ENCODE measurements around the gene KRT34.

The KRT34 gene

DNA sequence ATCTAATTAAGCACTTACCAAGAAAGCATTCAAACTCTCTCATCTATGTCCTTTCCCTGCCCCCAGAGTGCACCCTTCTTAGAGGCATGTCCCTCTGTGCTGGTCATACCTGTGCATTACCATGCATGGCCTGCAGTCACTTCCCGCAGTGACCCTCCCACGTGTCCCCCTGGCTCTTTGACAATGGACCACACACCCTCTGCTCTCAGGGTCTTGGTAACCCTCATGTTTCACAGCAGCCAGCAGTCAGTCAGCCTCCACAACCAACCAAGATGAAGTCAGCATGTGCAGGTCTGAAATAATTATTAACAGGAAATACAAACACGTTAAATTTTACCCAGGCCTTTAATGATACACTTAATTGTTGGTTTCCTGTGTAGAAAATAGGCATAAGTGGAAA, 41.6 kb downstream of the KRT34 start:
- no peaks in the 10 kb centered on the region for H3K36me3 ChIP-seq (ENCODE audit: insufficient read depth, low read length)

DNA sequence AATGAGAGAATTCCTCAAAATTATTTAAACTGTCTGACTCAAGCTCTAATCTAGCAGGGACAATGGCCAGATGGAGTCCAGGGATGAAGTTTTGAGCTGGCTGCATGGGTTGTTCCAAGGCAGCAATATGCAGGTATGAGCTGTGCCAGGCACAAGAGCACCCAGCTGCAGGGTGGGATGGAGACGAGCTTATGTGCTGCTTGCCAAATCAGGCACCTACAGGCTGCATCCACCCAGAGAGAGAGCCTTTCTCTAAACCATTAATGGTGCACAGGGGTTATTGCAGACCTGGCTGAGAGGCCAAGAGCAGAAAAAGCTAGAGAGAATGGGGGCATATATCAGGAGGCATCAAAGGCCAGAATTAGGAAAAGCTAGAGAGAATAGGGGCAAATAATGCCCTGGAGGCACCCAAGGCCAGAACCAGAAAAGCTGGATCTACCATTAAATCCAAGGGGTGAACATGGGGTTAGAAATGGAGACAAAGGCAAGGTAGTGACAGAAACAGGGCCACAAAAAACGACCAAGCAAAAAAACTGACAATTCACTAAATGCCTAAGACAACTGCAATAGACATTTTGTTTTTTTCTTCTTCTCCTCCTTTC, 42.4 kb downstream of the KRT34 start:
- Histone ChIP-seq H3K36me3 (ENCODE audit: insufficient read depth, low read length) (no peaks in the 10 kb centered on the region), H3K4me3 (ENCODE audit: low read depth in 1 of 2, low read length in 2 of 2) (no peak overlapping the region), H3K9ac (ENCODE audit: low read length) (no peak overlapping the region), H3K27me3 (ENCODE audit: control insufficient read depth in 1 of 2, insufficient read depth in 2 of 2, low read length in 2 of 2) (no peaks in the 10 kb centered on the region), H3K27ac (ENCODE audit: low read depth, low read length) (no peak overlapping the region), H3K9me3 (ENCODE audit: low read length) (no peaks in the 10 kb centered on the region), H3K4me1 (ENCODE audit: insufficient read depth, low read length) (no peaks in the 10 kb centered on the region)

More for the DNA sequence above, 41.6 kb downstream of the KRT34 start:
- Histone ChIP-seq H3K9me3 (ENCODE audit: low read length) (no peaks in the 10 kb centered on the region), H3K9ac (ENCODE audit: low read length) (no peak overlapping the region), H3K27ac (ENCODE audit: low read depth, low read length) (no peak overlapping the region), H3K4me3 (ENCODE audit: low read depth in 1 of 2, low read length in 2 of 2) (no peak overlapping the region), H3K27me3 (ENCODE audit: control insufficient read depth in 1 of 2, insufficient read depth in 2 of 2, low read length in 2 of 2) (no peaks in the 10 kb centered on the region), H3K4me1 (ENCODE audit: insufficient read depth, low read length) (no peaks in the 10 kb centered on the region)

DNA sequence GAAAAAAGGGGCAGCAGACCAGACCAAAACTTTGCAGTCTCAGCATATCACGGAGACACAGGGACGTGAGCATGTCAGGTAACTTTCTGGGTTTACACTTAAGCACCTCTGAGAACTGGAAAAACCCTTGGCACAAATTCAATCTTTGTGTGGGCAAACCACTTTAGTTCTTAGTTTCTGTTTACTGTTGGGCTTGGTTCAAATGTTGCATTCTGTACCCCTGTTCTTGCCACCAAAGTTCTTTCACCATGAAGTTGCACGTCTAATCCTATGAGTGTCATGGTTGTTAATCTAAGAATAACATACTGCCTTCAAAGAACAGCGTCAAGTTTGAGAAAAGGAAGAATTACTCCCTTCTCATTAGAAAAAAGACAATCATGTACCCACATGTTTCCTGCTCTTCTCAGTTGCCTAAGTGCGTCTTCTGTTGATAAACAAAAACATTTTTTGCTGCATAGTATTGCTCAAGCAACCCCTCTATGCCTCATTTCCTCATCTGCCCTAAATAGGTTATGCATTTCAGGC, 43.1 kb downstream of the KRT34 start:
- no peaks in the 10 kb centered on the region for H3K27me3 ChIP-seq (ENCODE audit: control insufficient read depth in 1 of 2, insufficient read depth in 2 of 2, low read length in 2 of 2)
- H3K4me3 ChIP-seq (ENCODE audit: low read depth in 1 of 2, low read length in 2 of 2), result no peak overlapping the region
- no peaks in the 10 kb centered on the region for H3K36me3 ChIP-seq (ENCODE audit: insufficient read depth, low read length)
- H3K4me1 ChIP-seq (ENCODE audit: insufficient read depth, low read length), result no peaks in the 10 kb centered on the region
- H3K9ac ChIP-seq (ENCODE audit: low read length), result no peak overlapping the region
- no peaks in the 10 kb centered on the region for H3K9me3 ChIP-seq (ENCODE audit: low read length)
- no peak overlapping the region for H3K27ac ChIP-seq (ENCODE audit: low read depth, low read length)

DNA sequence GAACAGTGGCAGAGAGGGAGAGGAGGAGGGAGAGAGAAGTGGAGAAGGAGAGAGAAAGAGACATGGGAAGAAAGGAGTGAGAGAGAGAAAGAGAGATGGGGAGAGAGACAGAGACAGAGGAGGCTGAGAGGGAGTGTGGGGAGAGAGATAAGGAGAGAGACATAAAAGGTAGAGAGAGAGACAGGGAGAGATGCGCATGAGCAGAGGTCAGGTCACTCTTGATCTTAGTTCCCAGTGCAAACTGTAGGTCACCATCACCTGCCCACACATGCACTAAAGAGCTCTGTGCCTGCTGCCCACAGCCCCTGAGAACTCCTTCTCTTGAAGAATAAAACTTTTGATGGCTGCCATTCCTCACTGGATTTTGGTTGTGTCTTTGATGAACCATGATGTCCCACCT, 46.4 kb downstream of the KRT34 start:
- Histone ChIP-seq H3K4me1 (ENCODE audit: insufficient read depth, low read length) (no peaks in the 10 kb centered on the region), H3K36me3 (ENCODE audit: insufficient read depth, low read length) (no peaks in the 10 kb centered on the region)

DNA sequence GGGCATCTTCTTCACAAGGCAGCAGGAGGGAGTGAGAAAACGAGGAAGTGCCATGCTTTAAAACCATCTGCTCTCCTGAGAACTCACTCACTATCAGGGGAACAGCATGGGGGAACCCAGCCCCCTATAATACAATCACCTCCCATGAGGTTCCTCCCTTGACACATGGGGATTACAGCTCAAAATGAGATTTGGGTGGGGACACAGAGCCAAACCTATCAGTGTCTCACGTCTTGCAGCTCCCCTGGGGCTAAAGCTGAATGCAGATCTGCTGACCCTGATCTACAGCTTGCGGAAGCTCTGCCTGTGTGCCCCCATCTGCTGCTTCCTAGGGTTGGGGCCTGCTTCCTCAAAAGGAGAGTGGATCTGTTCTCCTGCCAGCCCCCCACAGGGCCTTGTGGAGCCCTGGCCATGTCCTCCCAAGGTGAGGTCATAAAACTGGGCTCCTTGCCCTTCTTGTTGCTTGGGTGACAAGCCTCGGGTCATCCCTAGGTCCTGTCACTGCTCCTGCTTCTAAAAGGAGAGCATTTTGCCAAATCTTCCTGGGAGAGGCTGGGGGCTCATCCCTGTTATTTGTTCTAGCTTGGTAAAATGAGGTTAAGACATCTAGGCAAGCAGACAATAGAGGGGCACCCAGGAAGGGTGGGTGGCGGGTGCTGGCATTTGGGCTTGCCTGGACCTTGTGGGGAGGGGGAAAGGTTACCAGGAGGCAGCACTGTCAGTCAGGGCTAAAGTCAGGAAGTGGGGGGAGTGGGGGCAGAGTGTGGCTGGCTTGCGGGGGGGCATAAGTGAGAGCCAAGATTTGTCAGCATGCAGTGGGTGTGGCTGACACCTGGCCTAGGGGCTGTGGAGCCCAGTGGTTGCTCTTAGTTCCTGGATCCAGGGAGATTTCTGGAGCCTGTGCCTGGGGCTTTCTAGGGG, 47.5 kb downstream of the KRT34 start:
- no peak overlapping the region for H3K27ac ChIP-seq (ENCODE audit: low read depth, low read length)
- H3K36me3 ChIP-seq (ENCODE audit: insufficient read depth, low read length), result no peaks in the 10 kb centered on the region
- no peaks in the 10 kb centered on the region for H3K27me3 ChIP-seq (ENCODE audit: control insufficient read depth in 1 of 2, insufficient read depth in 2 of 2, low read length in 2 of 2)
- H3K9me3 ChIP-seq (ENCODE audit: low read length), result no peaks in the 10 kb centered on the region
- no peaks in the 10 kb centered on the region for H3K4me1 ChIP-seq (ENCODE audit: insufficient read depth, low read length)
- no peak overlapping the region for H3K9ac ChIP-seq (ENCODE audit: low read length)
- no peak overlapping the region for H3K4me3 ChIP-seq (ENCODE audit: low read depth in 1 of 2, low read length in 2 of 2)

More for the DNA sequence above, 46.4 kb downstream of the KRT34 start:
- no peaks in the 10 kb centered on the region for H3K27me3 ChIP-seq (ENCODE audit: control insufficient read depth in 1 of 2, insufficient read depth in 2 of 2, low read length in 2 of 2)
- no peaks in the 10 kb centered on the region for H3K9me3 ChIP-seq (ENCODE audit: low read length)
- H3K27ac ChIP-seq (ENCODE audit: low read depth, low read length), result no peak overlapping the region
- no peak overlapping the region for H3K9ac ChIP-seq (ENCODE audit: low read length)
- H3K4me3 ChIP-seq (ENCODE audit: low read depth in 1 of 2, low read length in 2 of 2), result no peak overlapping the region

DNA sequence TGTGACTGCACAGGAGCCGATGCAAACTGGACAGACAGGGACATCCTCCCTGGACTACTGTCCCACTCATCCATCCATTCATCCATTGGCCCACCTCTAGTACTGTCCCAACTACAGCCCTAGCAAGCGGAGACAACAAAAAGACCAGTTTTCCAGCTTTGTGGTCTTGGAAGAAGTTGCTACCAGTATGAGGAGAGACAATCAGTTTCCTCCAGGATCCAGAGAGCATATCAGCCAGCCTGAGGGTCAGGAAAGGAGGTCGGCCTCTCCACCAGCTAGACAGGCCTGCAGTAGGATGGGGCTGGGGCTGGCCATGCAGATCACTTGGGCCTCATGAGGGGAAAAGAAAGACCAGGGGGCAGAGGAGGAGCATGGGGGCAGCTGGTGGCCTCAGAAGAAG, 48.3 kb downstream of the KRT34 start:
- H3K27me3 ChIP-seq (ENCODE audit: control insufficient read depth in 1 of 2, insufficient read depth in 2 of 2, low read length in 2 of 2), result no peaks in the 10 kb centered on the region
- no peak overlapping the region for H3K27ac ChIP-seq (ENCODE audit: low read depth, low read length)
- H3K4me1 ChIP-seq (ENCODE audit: insufficient read depth, low read length), result no peaks in the 10 kb centered on the region
- no peaks in the 10 kb centered on the region for H3K36me3 ChIP-seq (ENCODE audit: insufficient read depth, low read length)
- no peak overlapping the region for H3K4me3 ChIP-seq (ENCODE audit: low read depth in 1 of 2, low read length in 2 of 2)
- H3K9ac ChIP-seq (ENCODE audit: low read length), result no peak overlapping the region
- no peaks in the 10 kb centered on the region for H3K9me3 ChIP-seq (ENCODE audit: low read length)

DNA sequence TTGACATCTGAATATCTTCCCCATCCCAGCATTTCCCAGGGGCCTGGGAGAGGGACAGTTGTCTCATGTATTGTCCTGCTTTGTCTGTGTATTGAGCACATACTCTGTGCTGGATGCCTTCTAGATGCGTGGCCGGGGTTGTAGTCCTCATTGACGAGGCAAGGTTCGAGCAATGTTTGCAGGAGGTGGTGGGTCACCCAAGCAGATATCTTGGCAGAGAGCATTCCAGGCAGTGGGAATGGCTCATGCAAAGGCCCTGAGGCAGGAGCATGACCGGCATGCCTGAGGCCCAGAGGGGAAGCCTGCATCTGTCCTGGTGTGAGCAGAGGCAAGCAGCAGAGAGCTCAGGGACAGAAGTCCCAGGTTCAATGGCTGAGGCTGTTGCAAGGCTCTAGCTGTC, 49.0 kb downstream of the KRT34 start:
- Histone ChIP-seq H3K9ac (ENCODE audit: low read length) (no peak overlapping the region), H3K36me3 (ENCODE audit: insufficient read depth, low read length) (no peaks in the 10 kb centered on the region), H3K4me1 (ENCODE audit: insufficient read depth, low read length) (no peaks in the 10 kb centered on the region), H3K27me3 (ENCODE audit: control insufficient read depth in 1 of 2, insufficient read depth in 2 of 2, low read length in 2 of 2) (no peaks in the 10 kb centered on the region), H3K9me3 (ENCODE audit: low read length) (no peaks in the 10 kb centered on the region), H3K27ac (ENCODE audit: low read depth, low read length) (no peak overlapping the region), H3K4me3 (ENCODE audit: low read depth in 1 of 2, low read length in 2 of 2) (no peak overlapping the region)

DNA sequence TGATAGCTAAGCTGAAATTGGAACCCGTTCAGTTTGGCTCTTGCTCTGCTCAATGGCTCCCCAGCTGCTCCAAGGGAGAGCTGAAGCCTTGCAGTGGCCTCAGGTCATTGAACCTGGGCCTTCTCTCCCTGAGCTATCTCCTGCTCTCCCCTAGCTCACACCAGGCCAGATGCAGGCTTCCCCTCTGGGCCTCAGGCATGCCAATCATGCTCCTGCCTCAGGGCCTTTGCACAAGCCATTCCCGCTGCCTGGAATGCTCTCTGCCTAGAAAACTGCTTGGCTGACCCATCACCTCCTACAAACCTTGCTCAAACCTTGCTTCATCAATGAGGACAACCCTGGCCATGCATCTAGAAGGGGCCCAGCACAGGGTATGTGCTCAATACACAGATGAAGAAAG, 49.9 kb downstream of the KRT34 start:
- no peak overlapping the region for H3K9ac ChIP-seq (ENCODE audit: low read length)

DNA sequence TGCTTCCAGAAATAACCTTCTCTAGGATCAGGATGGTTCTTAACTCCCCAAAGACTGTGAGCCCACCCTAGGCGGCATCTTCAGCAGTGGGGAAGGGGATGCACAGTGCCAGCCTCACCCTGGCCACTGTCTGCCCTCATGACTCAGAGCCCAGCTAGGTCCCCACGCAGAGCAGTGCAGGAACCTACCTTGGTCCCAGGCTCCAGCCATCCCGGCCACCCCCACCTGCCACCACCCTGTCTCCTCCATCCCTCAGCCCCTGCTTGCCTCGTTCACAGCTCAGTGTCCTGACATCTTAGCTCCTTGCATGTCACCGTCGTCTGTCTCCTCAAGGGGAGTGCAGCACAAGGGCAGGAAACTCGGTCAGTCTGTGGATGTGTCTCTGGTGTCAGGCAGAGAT, 50.5 kb downstream of the KRT34 start:
- no peaks in the 10 kb centered on the region for H3K36me3 ChIP-seq (ENCODE audit: insufficient read depth, low read length)
- no peaks in the 10 kb centered on the region for H3K9me3 ChIP-seq (ENCODE audit: low read length)
- H3K4me3 ChIP-seq (ENCODE audit: low read depth in 1 of 2, low read length in 2 of 2), result no peak overlapping the region

More for the DNA sequence above, 49.9 kb downstream of the KRT34 start:
- H3K27me3 ChIP-seq (ENCODE audit: control insufficient read depth in 1 of 2, insufficient read depth in 2 of 2, low read length in 2 of 2), result no peaks in the 10 kb centered on the region
- H3K4me3 ChIP-seq (ENCODE audit: low read depth in 1 of 2, low read length in 2 of 2), result no peak overlapping the region
- no peak overlapping the region for H3K27ac ChIP-seq (ENCODE audit: low read depth, low read length)
- H3K4me1 ChIP-seq (ENCODE audit: insufficient read depth, low read length), result no peaks in the 10 kb centered on the region
- no peaks in the 10 kb centered on the region for H3K36me3 ChIP-seq (ENCODE audit: insufficient read depth, low read length)
- no peaks in the 10 kb centered on the region for H3K9me3 ChIP-seq (ENCODE audit: low read length)

DNA sequence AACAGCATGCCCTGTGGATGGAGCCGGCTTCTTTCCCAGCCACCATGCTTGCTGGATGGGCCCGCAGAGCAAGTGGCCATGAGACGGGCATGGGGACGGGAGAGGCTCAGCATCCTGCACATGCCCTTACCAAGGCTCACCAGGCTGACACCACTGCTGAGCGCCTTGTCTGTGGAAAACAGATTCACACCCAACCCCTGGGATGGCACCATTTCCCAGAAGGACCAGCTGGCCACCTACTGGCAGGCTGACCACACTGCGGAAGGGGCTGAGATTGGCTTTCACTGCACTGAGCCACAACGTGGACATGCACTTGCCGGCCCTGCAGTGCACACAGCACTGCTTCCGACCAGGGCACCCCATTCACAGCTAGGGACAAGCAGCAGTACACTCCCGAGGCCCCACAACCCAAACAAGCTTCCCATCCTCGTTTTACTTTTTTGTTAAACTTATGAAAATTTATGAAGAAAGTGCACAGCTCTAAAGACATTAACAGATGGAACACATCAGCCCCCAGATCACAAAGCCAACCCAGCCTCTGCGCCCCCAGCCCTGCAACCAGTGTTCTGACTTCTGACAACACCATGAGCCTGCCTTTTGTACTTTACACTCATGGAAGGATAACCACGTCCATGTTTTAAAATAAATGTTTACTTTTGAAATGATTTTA, 52.7 kb downstream of the KRT34 start:
- no peak overlapping the region for H3K4me3 ChIP-seq (ENCODE audit: low read depth in 1 of 2, low read length in 2 of 2)
- no peaks in the 10 kb centered on the region for H3K4me1 ChIP-seq (ENCODE audit: insufficient read depth, low read length)
- H3K36me3 ChIP-seq (ENCODE audit: insufficient read depth, low read length), result no peaks in the 10 kb centered on the region
- H3K27ac ChIP-seq (ENCODE audit: low read depth, low read length), result no peak overlapping the region
- no peaks in the 10 kb centered on the region for H3K9me3 ChIP-seq (ENCODE audit: low read length)
- no peaks in the 10 kb centered on the region for H3K27me3 ChIP-seq (ENCODE audit: control insufficient read depth in 1 of 2, insufficient read depth in 2 of 2, low read length in 2 of 2)
- H3K9ac ChIP-seq (ENCODE audit: low read length), result no peak overlapping the region

More for the DNA sequence above, 50.5 kb downstream of the KRT34 start:
- H3K27ac ChIP-seq (ENCODE audit: low read depth, low read length), result no peak overlapping the region
- H3K9ac ChIP-seq (ENCODE audit: low read length), result no peak overlapping the region
- H3K27me3 ChIP-seq (ENCODE audit: control insufficient read depth in 1 of 2, insufficient read depth in 2 of 2, low read length in 2 of 2), result no peaks in the 10 kb centered on the region
- no peaks in the 10 kb centered on the region for H3K4me1 ChIP-seq (ENCODE audit: insufficient read depth, low read length)

DNA sequence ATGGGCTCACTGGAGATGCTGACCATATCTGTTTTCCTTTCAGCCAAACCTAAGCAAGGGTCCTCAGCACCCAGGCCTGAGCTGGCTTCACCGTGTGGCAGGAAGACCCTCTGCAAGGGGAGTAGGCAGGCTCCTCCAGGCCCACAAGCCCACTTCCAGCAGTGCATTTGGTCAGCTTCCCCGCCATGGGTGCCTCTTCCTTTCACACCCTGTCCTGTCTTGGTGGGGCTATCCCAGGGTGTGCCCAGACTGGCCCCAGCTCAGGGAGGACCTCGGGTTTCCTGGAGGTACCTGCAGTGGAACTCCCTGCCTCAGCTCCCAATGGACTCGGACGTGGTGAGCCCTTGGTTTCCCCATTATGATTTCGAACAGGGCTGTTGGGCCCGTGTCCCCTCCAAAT, 53.9 kb downstream of the KRT34 start:
- no peaks in the 10 kb centered on the region for H3K36me3 ChIP-seq (ENCODE audit: insufficient read depth, low read length)
- no peak overlapping the region for H3K9ac ChIP-seq (ENCODE audit: low read length)
- no peaks in the 10 kb centered on the region for H3K9me3 ChIP-seq (ENCODE audit: low read length)
- no peaks in the 10 kb centered on the region for H3K4me1 ChIP-seq (ENCODE audit: insufficient read depth, low read length)
- H3K27ac ChIP-seq (ENCODE audit: low read depth, low read length), result no peak overlapping the region
- no peaks in the 10 kb centered on the region for H3K27me3 ChIP-seq (ENCODE audit: control insufficient read depth in 1 of 2, insufficient read depth in 2 of 2, low read length in 2 of 2)
- H3K4me3 ChIP-seq (ENCODE audit: low read depth in 1 of 2, low read length in 2 of 2), result no peak overlapping the region
